GM12878 (cell line): Measurements from ENCODE around the gene TEX264. TPM values are rescaled to one million over a fixed set of nuclear protein-coding genes. Genes with fewer than 3 reads are reported as not detected.
A peak's percentile ranks its signal among the peaks of the same experiment; 100 is the strongest.

Source experiments
- ATAC-seq: fragments of 200-7000 bp; cut with Tn5 transposase; 3 replicates; pipeline ENCODE4 v1.9.1; 2020; ENCODE audit warnings: mild to moderate bottlenecking, moderate library complexity
- BruUV-seq: library from RNA; stranded (reverse); fragments of 400-500 nt; replicated peaks from 2 replicates; lab custom pipeline; 2021; lab: Mats Ljungman, UMichigan
- CTCF ChIA-PET: fragments of 300-600 bp; sonication (Branson Sonifier 250); formaldehyde crosslinking; extraction: SDS; loops from one replicate; lab custom pipeline; 2021; ENCODE audit warnings: inconsistent platforms; lab: Yijun Ruan, JAX
- POLR2A ChIA-PET: fragments of 350-600 bp; formaldehyde crosslinking; extraction: SDS; loops from one replicate; lab custom pipeline; 2021; ENCODE audit warnings: inconsistent platforms; lab: Charles Lee
- RAD21 ChIA-PET: fragments of 300-600 bp; sonication (Branson Sonifier 250); formaldehyde crosslinking; loops from one replicate; lab custom pipeline; 2023; ENCODE audit warnings: antibody characterized with exemption; ENCODE audit not compliant: unreplicated experiment; lab: Charles Lee
- SMC1A ChIA-PET: fragments of 300-600 bp; sonication (Branson Sonifier 250); formaldehyde crosslinking; loops from one replicate; lab custom pipeline; 2023; ENCODE audit not compliant: unreplicated experiment, uncharacterized antibody; lab: Charles Lee
- DNase-seq: peaks from one replicate; pipeline ENCODE4 v3.0.0-alpha.2; 2011; ENCODE audit warnings: low read depth, low spot score
- FAIRE-seq: peaks from 3 replicates; lab custom pipeline; 2011; peaks lifted over from hg19 to GRCh38; lab: Jason Lieb, UNC
- H2AFZ ChIP-seq: 2 replicates; pipeline ENCODE4 v1.6.0; 2011; ENCODE audit warnings: low read depth, low read length, control low read depth; ENCODE audit not compliant: control insufficient read depth
- H3K27ac ChIP-seq: 2 replicates; pipeline ENCODE4 v1.5.1; 2011; ENCODE audit warnings: control low read depth; ENCODE audit not compliant: control insufficient read depth, insufficient read depth
- H3K27me3 ChIP-seq, 2 experiments: replicated peaks in 1 of 2; 2 replicates each; pipeline versions ENCODE4 v1.6.0 to v1.6.1; 2011; ENCODE audit warnings: low read length in 1 of 2; ENCODE audit not compliant: control insufficient read depth in 2 of 2, insufficient read depth in 2 of 2
- H3K36me3 ChIP-seq, 2 experiments: 2 replicates each; pipeline ENCODE4 v1.5.1; 2011; ENCODE audit warnings: low read length in 1 of 2; ENCODE audit not compliant: control insufficient read depth in 2 of 2, insufficient read depth in 2 of 2
- H3K4me1 ChIP-seq: 2 replicates; pipeline ENCODE4 v1.6.1; 2011; ENCODE audit warnings: mild to moderate bottlenecking, low read length, moderate library complexity, mixed read lengths; ENCODE audit not compliant: control insufficient read depth, insufficient read depth
- H3K4me2 ChIP-seq: 2 replicates; pipeline ENCODE4 v1.6.0; 2011; ENCODE audit warnings: control low read depth; ENCODE audit not compliant: control insufficient read depth, insufficient read depth
- H3K4me3 ChIP-seq: fragments of 200-600 bp; sonication (generic); 2 replicates; pipeline ENCODE4 v1.5.1; 2016
- H3K79me2 ChIP-seq: 2 replicates; pipeline ENCODE4 v1.6.0; 2011; ENCODE audit warnings: low read length; ENCODE audit not compliant: control insufficient read depth, insufficient read depth
- H3K9ac ChIP-seq: 2 replicates; pipeline ENCODE4 v1.8.0; 2011; ENCODE audit warnings: low read length, control low read depth, mixed read lengths; ENCODE audit not compliant: control insufficient read depth, insufficient read depth
- H3K9me3 ChIP-seq: replicated peaks from 3 replicates; pipeline ENCODE4 v1.5.1; 2011; ENCODE audit warnings: mild to moderate bottlenecking, low read length; ENCODE audit not compliant: control insufficient read depth, insufficient read depth
- H4K20me1 ChIP-seq: 2 replicates; pipeline ENCODE4 v1.6.0; 2011; ENCODE audit not compliant: control insufficient read depth, insufficient read depth
- BCL11A ChIP-seq: IDR thresholded peaks from 2 replicates; pipeline ENCODE4 v1.6.1; 2011; ENCODE audit warnings: low read depth, low read length
- EGR1 ChIP-seq, 2 experiments: IDR thresholded peaks; 1 replicate in 1 of 2; 2 replicates in 1 of 2; pipeline ENCODE4 v1.6.1; 2011 to 2012; ENCODE audit warnings: low read depth in 2 of 2, low read length in 2 of 2, borderline replicate concordance in 1 of 2, mild to moderate bottlenecking in 1 of 2, moderate library complexity in 1 of 2
- ESRRA ChIP-seq: IDR thresholded peaks from 2 replicates; pipeline ENCODE4 v1.6.1; 2012; ENCODE audit warnings: mild to moderate bottlenecking, low read length, improper control_type of control experiment
- ETV6 ChIP-seq, 2 experiments: fragments of 450-650 bp in 1 of 2; IDR thresholded peaks in 1 of 2; conservative IDR thresholded peaks in 1 of 2; 2 replicates each; pipeline ENCODE4 v1.6.1; 2014; ENCODE audit warnings: antibody characterized with exemption in 1 of 2, borderline replicate concordance in 1 of 2, low read depth in 1 of 2, mild to moderate bottlenecking in 1 of 2, moderate library complexity in 1 of 2
- IKZF1 ChIP-seq: fragments of 450-650 bp; conservative IDR thresholded peaks from 2 replicates; pipeline ENCODE4 v1.6.1; 2017; ENCODE audit warnings: antibody characterized with exemption, mild to moderate bottlenecking
- IKZF2 ChIP-seq, 2 experiments: fragments of 450-650 bp; IDR thresholded peaks; 2 replicates each; pipeline ENCODE4 v1.6.1; 2017; ENCODE audit warnings: mild to moderate bottlenecking in 2 of 2, moderate library complexity in 2 of 2
- JUNB ChIP-seq: IDR thresholded peaks from 2 replicates; pipeline ENCODE4 v1.6.1; 2016; ENCODE audit warnings: antibody characterized with exemption, mild to moderate bottlenecking
- MYB ChIP-seq: fragments of 150-350 bp; IDR thresholded peaks from 2 replicates; pipeline ENCODE4 v1.6.1; 2014; ENCODE audit warnings: mild to moderate bottlenecking, low read depth, low read length, borderline replicate concordance
- PML ChIP-seq: IDR thresholded peaks from 2 replicates; pipeline ENCODE4 v1.6.1; 2012; ENCODE audit warnings: low read length, inconsistent platforms
- POLR2AphosphoS5 ChIP-seq: IDR thresholded peaks from 2 replicates; pipeline ENCODE4 v1.6.1; 2011; ENCODE audit warnings: mild to moderate bottlenecking, low read length, inconsistent platforms
- POU2F2 ChIP-seq: IDR thresholded peaks from 3 replicates; pipeline ENCODE4 v1.6.1; 2011; ENCODE audit warnings: low read depth, mild to moderate bottlenecking, low read length, borderline replicate concordance
- RBBP5 ChIP-seq: fragments of 200-600 bp; sonication (generic); conservative IDR thresholded peaks from 2 replicates; pipeline ENCODE4 v1.6.1; 2016
- RUNX3 ChIP-seq: IDR thresholded peaks from 2 replicates; pipeline ENCODE4 v1.6.1; 2012; ENCODE audit warnings: low read length, inconsistent platforms
- TAF1 ChIP-seq: IDR thresholded peaks from 2 replicates; pipeline ENCODE4 v1.6.1; 2011; ENCODE audit warnings: mild to moderate bottlenecking, low read depth, low read length, borderline replicate concordance
- TBL1XR1 ChIP-seq: IDR thresholded peaks from 2 replicates; pipeline ENCODE4 v1.6.1; 2012; ENCODE audit warnings: low read depth, low read length, improper control_type of control experiment
- ZNF217 ChIP-seq: fragments of 450-650 bp; IDR thresholded peaks from 2 replicates; pipeline ENCODE4 v1.6.1; 2017; ENCODE audit warnings: antibody characterized with exemption, mild to moderate bottlenecking
- WGBS: methylation state at CpG from one replicate; pipeline ENCODE4 v1.1.6; 2016; ENCODE audit warnings: low lambda C conversion rate; ENCODE audit not compliant: insufficient replicate concordance, insufficient coverage; ENCODE audit errors: missing lambda C conversion rate; 5-methylcytosine and 5-hydroxymethylcytosine counted together
- in situ Hi-C: fragments of 300-500 bp; cut with MboI; formaldehyde crosslinking; loops from 9 replicates; pipeline ENCODE4 v1.14.3; 2018; ENCODE audit warnings: mixed read lengths
- intact Hi-C: fragments of 100-400 bp; cut with micrococcal nuclease; formaldehyde crosslinking; loops from one replicate; pipeline ENCODE4 v1.14.2; 2022; ENCODE audit not compliant: unreplicated experiment
- polyA plus RNA-seq, 11 experiments: library from polyadenylated mRNA; depleted of rRNA in 4 of 11; unstranded in 6 of 11; stranded (reverse) in 5 of 11; fragments of >200 nt; fragmentation: Nextera tagmentation in 4 of 11; fragmentation: Illumina TruSeq in 1 of 11; extraction: Ambion mirVana in 4 of 11; extraction: Trizol in 1 of 11; gene quantifications; 1 replicate in 1 of 11; 2 replicates in 10 of 11; pipeline versions ENCODE4 v1.2.1 to v1.2.3, GENCODE V29; 2011 to 2016; ENCODE audit warnings: inconsistent platforms in 2 of 11, missing spikeins in 2 of 11, low read depth in 1 of 11
- total RNA-seq, 4 experiments: library from RNA; depleted of rRNA in 3 of 4; stranded (reverse); fragments of >200 nt in 3 of 4; fragmentation: Illumina TruSeq in 1 of 4; extraction: Trizol in 1 of 4; gene quantifications; 2 replicates each; pipeline versions ENCODE4 v1.2.1 to v1.2.3, GENCODE V29; 2013 to 2021
- TF ChIP-seq, protein P1 (sequence below): IDR thresholded peaks from 2 replicates; pipeline ENCODE4 v1.6.1; 2011; ENCODE audit warnings: low read depth, low read length, improper control_type of control experiment, borderline replicate concordance
- TF ChIP-seq, protein P2 (sequence below): IDR thresholded peaks from 2 replicates; pipeline ENCODE4 v1.6.1; 2012; ENCODE audit warnings: low read length, inconsistent platforms
- TF ChIP-seq, protein P3 (sequence below): fragments of 450-650 bp; IDR thresholded peaks from 2 replicates; pipeline ENCODE4 v1.6.1; 2017; ENCODE audit warnings: low read depth, mild to moderate bottlenecking, moderate library complexity

TEX264 gene
- total and polyA plus RNA-seq, 10 of the 15 experiments (the other 5 are each of a cell fraction or from before 2014, with no cell fraction given) = 3.6 to 63.0 (median 52.4) TPM

DNA sequence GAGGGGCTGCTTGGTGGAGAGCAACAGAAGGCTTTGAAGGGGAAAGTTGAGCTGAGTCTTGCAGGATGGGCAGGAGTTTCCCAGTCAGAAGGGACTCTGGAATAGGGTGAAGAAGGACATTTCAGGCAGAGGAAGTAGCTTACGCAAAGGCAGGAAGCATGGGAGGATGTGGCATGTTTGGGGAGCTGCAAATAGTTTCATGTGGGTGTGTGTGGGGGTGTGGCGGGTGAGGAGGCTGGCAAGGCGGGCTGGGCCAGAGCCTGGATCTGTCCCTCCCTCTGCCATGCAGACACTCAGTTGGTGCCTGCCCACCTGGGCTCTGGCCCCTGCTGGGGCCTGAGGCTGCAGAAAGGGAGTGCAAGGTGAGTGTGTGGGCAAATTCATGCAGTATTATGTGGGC is 10.4 kb downstream of the TEX264 start:
- H3K4me3 ChIP-seq = no peak overlapping the region
- DNase-seq (no peak), FAIRE-seq (peak; percentile 23), ATAC-seq (peak; percentile 51)
- CTCF ChIA-PET = interaction anchor here (0.8 to 11.7 kb wide), 22 partner anchors 9 to 1114 kb away, joined by 3 to 243 read pairs (median 6); partner anchors contain the start of genes C3orf18, DCAF1, MANF and RAD54L2
- no TSS peak for BruUV-seq
- no peak overlapping the region for H2AFZ ChIP-seq
- RAD21 ChIA-PET = interaction anchor here (0.7 to 6.4 kb wide), 17 partner anchors 11 to 473 kb away, joined by 3 to 182 read pairs (median 4); partner anchors contain the start of genes DCAF1, POC1A and TEX264
- H3K27ac ChIP-seq = peak overlapping the region; percentile 51
- no peaks in the 10 kb centered on the region for H3K9me3 ChIP-seq
- POLR2A ChIA-PET = interaction anchor here (1.1 to 3.8 kb wide), 6 partner anchors 9 to 182 kb away, joined by 6 to 36 read pairs (median 11); partner anchors contain the start of gene DCAF1
- H3K79me2 ChIP-seq = peaks cover 9% of the 10 kb centered on the region
- peaks cover 32% of the 10 kb centered on the region for H3K4me1 ChIP-seq
- intact Hi-C loops (loop anchor here (5.0 kb wide), 1 partner anchor 1064 kb away; the partner anchor contains the start of gene MAPKAPK3), in situ Hi-C loops (loop anchor here (5.0 to 25.0 kb wide), 3 partner anchors 179 to 1069 kb away; partner anchors contain the start of genes CISH, DCAF1, MANF and MAPKAPK3)
- H3K36me3 ChIP-seq = peaks cover 12 to 23% of the 10 kb centered on the region in 2 experiments; a peak in 3 of 4 replicates
- H3K27me3 ChIP-seq = no peaks in the 10 kb centered on the region
- H3K4me2 ChIP-seq = peak overlapping the region; percentile 68
- peak overlapping the region; percentile 15; the same call in 1 of the 2 replicates for H3K9ac ChIP-seq
- WGBS = 6% methylated on average over 3 of the region's 3 CpGs
- H4K20me1 ChIP-seq = no peaks in the 10 kb centered on the region
- SMC1A ChIA-PET = interaction anchor here (0.6 to 5.2 kb wide), 16 partner anchors 8 to 292 kb away, joined by 3 to 113 read pairs (median 4); partner anchors contain the start of genes DCAF1, PARP3, RRP9 and TEX264
- no peak for TF ChIP-seq TAF1
- TF ChIP-seq, protein P1, sequence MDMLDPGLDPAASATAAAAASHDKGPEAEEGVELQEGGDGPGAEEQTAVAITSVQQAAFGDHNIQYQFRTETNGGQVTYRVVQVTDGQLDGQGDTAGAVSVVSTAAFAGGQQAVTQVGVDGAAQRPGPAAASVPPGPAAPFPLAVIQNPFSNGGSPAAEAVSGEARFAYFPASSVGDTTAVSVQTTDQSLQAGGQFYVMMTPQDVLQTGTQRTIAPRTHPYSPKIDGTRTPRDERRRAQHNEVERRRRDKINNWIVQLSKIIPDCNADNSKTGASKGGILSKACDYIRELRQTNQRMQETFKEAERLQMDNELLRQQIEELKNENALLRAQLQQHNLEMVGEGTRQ = no peak
- TF ChIP-seq, protein P2, sequence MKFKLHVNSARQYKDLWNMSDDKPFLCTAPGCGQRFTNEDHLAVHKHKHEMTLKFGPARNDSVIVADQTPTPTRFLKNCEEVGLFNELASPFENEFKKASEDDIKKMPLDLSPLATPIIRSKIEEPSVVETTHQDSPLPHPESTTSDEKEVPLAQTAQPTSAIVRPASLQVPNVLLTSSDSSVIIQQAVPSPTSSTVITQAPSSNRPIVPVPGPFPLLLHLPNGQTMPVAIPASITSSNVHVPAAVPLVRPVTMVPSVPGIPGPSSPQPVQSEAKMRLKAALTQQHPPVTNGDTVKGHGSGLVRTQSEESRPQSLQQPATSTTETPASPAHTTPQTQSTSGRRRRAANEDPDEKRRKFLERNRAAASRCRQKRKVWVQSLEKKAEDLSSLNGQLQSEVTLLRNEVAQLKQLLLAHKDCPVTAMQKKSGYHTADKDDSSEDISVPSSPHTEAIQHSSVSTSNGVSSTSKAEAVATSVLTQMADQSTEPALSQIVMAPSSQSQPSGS = no peak
- TF ChIP-seq IKZF1 = 0 out of 2 replicates have a peak, but pooled peaks have one; percentile 11
- TF ChIP-seq TBL1XR1 = no peak
- TF ChIP-seq PML = no peak
- no peak for TF ChIP-seq ZNF217
- TF ChIP-seq EGR1 (IDR thresholded peaks at IDR 0.05; ENCODE audit: borderline replicate concordance in 1 of 2, low read depth in 2 of 2, low read length in 2 of 2) = peak in 1 of 2 experiments; percentile 51; a peak in 1 of 3 replicates
- TF ChIP-seq JUNB = no peak
- TF ChIP-seq IKZF2 (IDR thresholded peaks at IDR 0.05) = peak in 1 of 2 experiments; percentile 18; a peak in 1 of 4 replicates
- TF ChIP-seq, protein P3, sequence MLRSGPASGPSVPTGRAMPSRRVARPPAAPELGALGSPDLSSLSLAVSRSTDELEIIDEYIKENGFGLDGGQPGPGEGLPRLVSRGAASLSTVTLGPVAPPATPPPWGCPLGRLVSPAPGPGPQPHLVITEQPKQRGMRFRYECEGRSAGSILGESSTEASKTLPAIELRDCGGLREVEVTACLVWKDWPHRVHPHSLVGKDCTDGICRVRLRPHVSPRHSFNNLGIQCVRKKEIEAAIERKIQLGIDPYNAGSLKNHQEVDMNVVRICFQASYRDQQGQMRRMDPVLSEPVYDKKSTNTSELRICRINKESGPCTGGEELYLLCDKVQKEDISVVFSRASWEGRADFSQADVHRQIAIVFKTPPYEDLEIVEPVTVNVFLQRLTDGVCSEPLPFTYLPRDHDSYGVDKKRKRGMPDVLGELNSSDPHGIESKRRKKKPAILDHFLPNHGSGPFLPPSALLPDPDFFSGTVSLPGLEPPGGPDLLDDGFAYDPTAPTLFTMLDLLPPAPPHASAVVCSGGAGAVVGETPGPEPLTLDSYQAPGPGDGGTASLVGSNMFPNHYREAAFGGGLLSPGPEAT = no peak
- no peak for TF ChIP-seq BCL11A
- no peak for TF ChIP-seq RBBP5
- TF ChIP-seq POU2F2 = no peak
- TF ChIP-seq MYB = no peak
- TF ChIP-seq RUNX3 = peak; percentile 15; the same call in 1 of the 2 replicates
- TF ChIP-seq POLR2AphosphoS5 = no peak
- TF ChIP-seq ESRRA = no peak
- TF ChIP-seq ETV6 (conservative IDR thresholded peaks at IDR 0.05 in 1 of 2, IDR thresholded peaks at IDR 0.05 in 1 of 2; ENCODE audit: borderline replicate concordance in 1 of 2, low read depth in 1 of 2) = peak in 1 of 2 experiments; percentile 36; a peak in 1 of 4 replicates
